Astrocyte (in vitro differentiated cells and primary cell): ENCODE data around the gene IMMP2L. TPM values are rescaled to one million over a fixed set of nuclear protein-coding genes. Genes with fewer than 3 reads are reported as not detected.

ENCODE experiments used
- DNase-seq: peaks from one replicate; pipeline ENCODE4 v3.0.0-alpha.2; 2010; ENCODE audit warnings: low read depth
- FAIRE-seq: peaks from 2 replicates; lab custom pipeline; 2011; peaks lifted over from hg19 to GRCh38; lab: Jason Lieb, UNC
- H2AFZ ChIP-seq: 2 replicates; pipeline ENCODE4 v1.6.0; 2012; ENCODE audit warnings: low read depth, low read length, inconsistent platforms
- H3K27ac ChIP-seq: 2 replicates; pipeline ENCODE4 v1.5.1; 2011; ENCODE audit warnings: low read depth, low read length, inconsistent platforms
- H3K27me3 ChIP-seq: 2 replicates; pipeline ENCODE4 v1.6.0; 2011; ENCODE audit warnings: low read length, inconsistent platforms; ENCODE audit not compliant: insufficient read depth
- H3K36me3 ChIP-seq: 2 replicates; pipeline ENCODE4 v1.5.1; 2011; ENCODE audit warnings: low read length, inconsistent platforms; ENCODE audit not compliant: insufficient read depth
- H3K4me1 ChIP-seq: 2 replicates; pipeline ENCODE4 v1.5.1; 2011; ENCODE audit warnings: low read length, inconsistent platforms; ENCODE audit not compliant: insufficient read depth
- H3K4me2 ChIP-seq: 2 replicates; pipeline ENCODE4 v1.6.0; 2012; ENCODE audit warnings: low read length, inconsistent platforms
- H3K4me3 ChIP-seq: 2 replicates; pipeline ENCODE4 v1.5.1; 2011; ENCODE audit warnings: low read depth, mild to moderate bottlenecking, low read length, inconsistent platforms; ENCODE audit not compliant: insufficient read depth
- H3K79me2 ChIP-seq: 2 replicates; pipeline ENCODE4 v1.6.0; 2012; ENCODE audit warnings: mild to moderate bottlenecking, low read length, inconsistent platforms; ENCODE audit not compliant: insufficient read depth
- H3K9ac ChIP-seq: 2 replicates; pipeline ENCODE4 v1.6.0; 2012; ENCODE audit warnings: mild to moderate bottlenecking, low read length, inconsistent platforms
- H3K9me3 ChIP-seq: 2 replicates; pipeline ENCODE4 v1.5.1; 2012; ENCODE audit warnings: low read depth, mild to moderate bottlenecking, low read length, inconsistent platforms; ENCODE audit not compliant: insufficient read depth
- H4K20me1 ChIP-seq: 2 replicates; pipeline ENCODE4 v1.6.0; 2012; ENCODE audit warnings: low read length, inconsistent platforms; ENCODE audit not compliant: insufficient read depth
- H3K27ac Mint-ChIP-seq: one replicate; pipeline ENCODE4 v1.8.0; 2021; ENCODE audit warnings: mild to moderate bottlenecking, mixed read lengths; ENCODE audit not compliant: unreplicated experiment
- H3K27me3 Mint-ChIP-seq: one replicate; pipeline ENCODE4 v1.8.0; 2021; ENCODE audit warnings: low read depth, mixed read lengths; ENCODE audit not compliant: unreplicated experiment
- H3K36me3 Mint-ChIP-seq: one replicate; pipeline ENCODE4 v1.8.0; 2021; ENCODE audit warnings: low read depth, mixed read lengths; ENCODE audit not compliant: unreplicated experiment
- H3K4me1 Mint-ChIP-seq: one replicate; pipeline ENCODE4 v1.8.0; 2021; ENCODE audit warnings: low read depth, mixed read lengths; ENCODE audit not compliant: unreplicated experiment
- H3K4me3 Mint-ChIP-seq: one replicate; pipeline ENCODE4 v1.8.0; 2021; ENCODE audit warnings: mild to moderate bottlenecking, moderate library complexity, mixed read lengths; ENCODE audit not compliant: unreplicated experiment
- H3K9me3 Mint-ChIP-seq: one replicate; pipeline ENCODE4 v1.8.0; 2021; ENCODE audit warnings: mild to moderate bottlenecking, mixed read lengths; ENCODE audit not compliant: unreplicated experiment
- CTCF ChIP-seq: IDR thresholded peaks from 2 replicates; pipeline ENCODE4 v1.5.1; 2011; ENCODE audit warnings: low read depth, mild to moderate bottlenecking, inconsistent platforms, low read length, moderate library complexity; ENCODE audit not compliant: insufficient read depth
- EZH2 ChIP-seq: IDR thresholded peaks from 2 replicates; pipeline ENCODE4 v1.6.1; 2012; ENCODE audit warnings: mild to moderate bottlenecking, low read length, inconsistent platforms; ENCODE audit not compliant: insufficient read depth
- total RNA-seq: library from RNA; stranded (reverse); gene quantifications from 2 replicates; pipeline ENCODE4 v1.2.1, GENCODE V29; 2021

IMMP2L gene
- total RNA-seq, 1 donor from 2014 or later = 13.8 TPM

GRCh38 chr7:111528331-111528730 is 34.0 kb downstream of the IMMP2L start:
- Mint-ChIP-seq H3K36me3 (no peaks in the 10 kb centered on the region), H3K27me3 (no peaks in the 10 kb centered on the region), H3K27ac (no peak overlapping the region), H3K9me3 (no peaks in the 10 kb centered on the region), H3K4me3 (no peak overlapping the region), H3K4me1 (no peaks in the 10 kb centered on the region)
- Histone ChIP-seq H3K4me1 (no peaks in the 10 kb centered on the region), H3K27ac (no peak overlapping the region), H3K27me3 (no peaks in the 10 kb centered on the region), H3K4me3 (no peak overlapping the region), H3K36me3 (no peaks in the 10 kb centered on the region), H2AFZ (no peak overlapping the region), H3K4me2 (no peak overlapping the region), H3K79me2 (no peaks in the 10 kb centered on the region), H3K9ac (no peak overlapping the region), H3K9me3 (no peaks in the 10 kb centered on the region), H4K20me1 (no peaks in the 10 kb centered on the region)
- TF ChIP-seq EZH2 = no peak
- TF ChIP-seq CTCF = no peak
- FAIRE-seq (no peak), DNase-seq (no peak)

GRCh38 chr7:111527545-111527944 is 34.7 kb downstream of the IMMP2L start:
- Histone ChIP-seq H2AFZ (no peak overlapping the region), H4K20me1 (no peaks in the 10 kb centered on the region), H3K4me1 (no peaks in the 10 kb centered on the region), H3K4me3 (no peak overlapping the region), H3K79me2 (no peaks in the 10 kb centered on the region), H3K27me3 (no peaks in the 10 kb centered on the region), H3K9me3 (no peaks in the 10 kb centered on the region), H3K27ac (no peak overlapping the region), H3K4me2 (no peak overlapping the region), H3K9ac (no peak overlapping the region), H3K36me3 (no peaks in the 10 kb centered on the region)
- DNase-seq = no peak
- Mint-ChIP-seq H3K4me3 (no peak overlapping the region), H3K27ac (no peak overlapping the region), H3K4me1 (no peaks in the 10 kb centered on the region), H3K36me3 (no peaks in the 10 kb centered on the region), H3K27me3 (no peaks in the 10 kb centered on the region), H3K9me3 (no peaks in the 10 kb centered on the region)
- no peak for FAIRE-seq
- TF ChIP-seq EZH2 (no peak), CTCF (no peak)

GRCh38 chr7:111525100-111525499 is 37.2 kb downstream of the IMMP2L start:
- no peak overlapping the region for H3K4me3 Mint-ChIP-seq
- Histone ChIP-seq H3K9ac (no peak overlapping the region), H3K27me3 (no peaks in the 10 kb centered on the region), H3K9me3 (peaks cover 4% of the 10 kb centered on the region), H3K27ac (no peak overlapping the region), H4K20me1 (no peaks in the 10 kb centered on the region), H3K4me2 (no peak overlapping the region), H3K4me3 (no peak overlapping the region), H3K79me2 (no peaks in the 10 kb centered on the region), H3K4me1 (no peaks in the 10 kb centered on the region), H3K36me3 (no peaks in the 10 kb centered on the region), H2AFZ (no peak overlapping the region)
- DNase-seq (no peak), FAIRE-seq (no peak)
- H3K27ac Mint-ChIP-seq = no peak overlapping the region
- H3K4me1 Mint-ChIP-seq = no peaks in the 10 kb centered on the region
- no peaks in the 10 kb centered on the region for H3K9me3 Mint-ChIP-seq
- no peaks in the 10 kb centered on the region for H3K27me3 Mint-ChIP-seq
- H3K36me3 Mint-ChIP-seq = no peaks in the 10 kb centered on the region
- TF ChIP-seq EZH2 (no peak), CTCF (no peak)
